SK-N-MC (cell line): ENCODE data around the gene RBM43.

Source experiments
- EZH2 ChIP-seq: fragments of 200-600 bp; sonication (generic); IDR thresholded peaks from one replicate; pipeline ENCODE4 v1.6.1; 2017; ENCODE audit warnings: antibody characterized with exemption
- FOXP2 ChIP-seq: optimal IDR thresholded peaks from 2 replicates; pipeline ENCODE3; 2011; ENCODE audit warnings: mild to moderate bottlenecking, moderate library complexity; ENCODE audit not compliant: insufficient read depth; ENCODE audit errors: extremely low read length, control extremely low read depth
- POLR2AphosphoS5 ChIP-seq: IDR thresholded peaks from 2 replicates; pipeline ENCODE4 v1.6.1; 2012; ENCODE audit warnings: mild to moderate bottlenecking, low read depth, low read length, borderline replicate concordance

GRCh38 chr2:151268085-151268484 is 6.4 kb upstream of the RBM43 start:
- TF ChIP-seq POLR2AphosphoS5 (no peak), EZH2 (no peak), FOXP2 (no peak)
